GM19025 (cell line): ENCODE results near the gene CALHM4.
A peak's percentile ranks its signal among the peaks of the same experiment; 100 is the strongest.

ENCODE experiments used
- ATAC-seq: cut with Tn5 transposase; IDR thresholded peaks from one replicate; pipeline ENCODE4 v1.9.1; 2021; ENCODE audit warnings: mild to moderate bottlenecking, low read depth, moderate library complexity; ENCODE audit not compliant: unreplicated experiment

CALHM4 gene

GRCh38 chr6:116536216-116536621, 17.3 kb upstream of the CALHM4 start:
- no peak for ATAC-seq

GRCh38 chr6:116542426-116542825, 11.1 kb upstream of the CALHM4 start:
- ATAC-seq: no peak

GRCh38 chr6:116543149-116543548, 10.4 kb upstream of the CALHM4 start:
- ATAC-seq: no peak

GRCh38 chr6:116545651-116546050, 7.9 kb upstream of the CALHM4 start, which contains the start of gene TRAPPC3L:
TRAPPC3L (minus strand) TSS chr6:116545684; CDS start chr6:116545514, 170 bp downstream.
- ATAC-seq: no peak

GRCh38 chr6:116547358-116547757, 6.2 kb upstream of the CALHM4 start:
- no peak for ATAC-seq

GRCh38 chr6:116550796-116551195, 2.8 kb upstream of the CALHM4 start:
- ATAC-seq: no peak

GRCh38 chr6:116556065-116556464, 2.5 kb downstream of the CALHM4 start:
- ATAC-seq: no peak

GRCh38 chr6:116556814-116557415, 3.4 kb downstream of the CALHM4 start:
- no peak for ATAC-seq

GRCh38 chr6:116557893-116558292, 4.3 kb downstream of the CALHM4 start:
- no peak for ATAC-seq

- ATAC-seq: no peak
Observed at GRCh38 chr6:116560130-116560529, 6.6 kb downstream of the CALHM4 start.

- ATAC-seq: peak; percentile 65
Observed at GRCh38 chr6:116561377-116562018, 7.9 kb downstream of the CALHM4 start.

GRCh38 chr6:116562019-116562403, 8.5 kb downstream of the CALHM4 start:
- ATAC-seq: no peak

- ATAC-seq: no peak
Observed at GRCh38 chr6:116562614-116563013, 9.1 kb downstream of the CALHM4 start.

GRCh38 chr6:116563830-116564229, 10.3 kb downstream of the CALHM4 start:
- ATAC-seq: no peak

- no peak for ATAC-seq
Observed at GRCh38 chr6:116564311-116564710, 10.8 kb downstream of the CALHM4 start.

- no peak for ATAC-seq
Observed at GRCh38 chr6:116564921-116565872, 11.6 kb downstream of the CALHM4 start.

GRCh38 chr6:116568111-116568510, 14.6 kb downstream of the CALHM4 start:
- no peak for ATAC-seq

- no peak for ATAC-seq
Observed at GRCh38 chr6:116568821-116569755, 15.5 kb downstream of the CALHM4 start.

- peak; percentile 94 for ATAC-seq
Observed at GRCh38 chr6:116570856-116571682, 17.5 kb downstream of the CALHM4 start, which contains the start of gene RWDD1. RWDD1 (plus strand) TSS chr6:116571504; CDS start chr6:116571583, 79 bp downstream.
